Left lung (tissue), 10 donors: ENCODE data around the gene FGD3. TPM values are rescaled to one million over a fixed set of nuclear protein-coding genes. Genes with fewer than 3 reads are reported as not detected.
A peak's percentile ranks its signal among the peaks of the same experiment; 100 is the strongest.

Experiments
- ATAC-seq: fragments of 200-7000 bp; cut with Tn5 transposase; one replicate; pipeline ENCODE4 v1.9.1; 2020; ENCODE audit warnings: moderate library complexity
- DNase-seq, 4 donors: peaks; one replicate each; pipeline ENCODE4 v3.0.0-alpha.2; 2013 to 2020
- H3K27ac ChIP-seq, 2 donors: fragments of 200-600 bp; sonication (generic) in 1 of 2; one replicate each; pipeline versions ENCODE4 v1.5.0 to v1.8.0; 2020 to 2021
- H3K27me3 ChIP-seq, 2 donors: fragments of 200-600 bp; sonication (generic) in 1 of 2; one replicate each; pipeline versions ENCODE4 v1.5.0 to v1.8.0; 2020 to 2021
- H3K36me3 ChIP-seq, 2 donors: fragments of 200-600 bp; sonication (generic) in 1 of 2; one replicate each; pipeline versions ENCODE4 v1.5.0 to v1.8.0; 2020 to 2021
- H3K4me1 ChIP-seq, 2 donors: fragments of 200-600 bp; one replicate each; pipeline ENCODE4 v1.8.0; 2021
- H3K4me3 ChIP-seq, 2 donors: fragments of 200-600 bp; sonication (generic) in 1 of 2; one replicate each; pipeline versions ENCODE4 v1.5.0 to v1.8.0; 2020 to 2021; ENCODE audit warnings: mild to moderate bottlenecking in 1 of 2
- H3K9me3 ChIP-seq, 2 donors: fragments of 200-600 bp; sonication (generic) in 1 of 2; one replicate each; pipeline versions ENCODE4 v1.5.0 to v1.8.0; 2020 to 2021
- CTCF ChIP-seq, 2 donors: fragments of 200-600 bp; sonication (generic) in 1 of 2; IDR thresholded peaks; one replicate each; pipeline versions ENCODE4 v1.5.0 to v1.8.0; 2021; ENCODE audit warnings: antibody characterized with exemption in 2 of 2
- intact Hi-C, 2 donors: fragments of 100-400 bp; cut with DNase I; formaldehyde crosslinking; loops; one replicate each; pipeline versions ENCODE4 v1.11.2 to v1.14.2; 2022
- polyA plus RNA-seq, 6 donors: library from polyadenylated mRNA; unstranded; fragments of 120-200 nt; gene quantifications; one replicate each; pipeline ENCODE4 v1.2.1, GENCODE V29; 2013; ENCODE audit not compliant: insufficient read length in 6 of 6
- total RNA-seq, 2 donors: library from RNA; stranded (reverse); fragmentation: NEBNext Ultra II Directional; extraction: Animal tissue kit (Norgen Biotek cat#: 25700); gene quantifications; one replicate each; pipeline ENCODE4 v1.2.1, GENCODE V29; 2021
- donor health status: DM: no; HTN: yes; CAD: no.
- donor health status: DM: no; HTN: no; CAD: no.

The FGD3 gene
- total and polyA plus RNA-seq, 8 donors = 4.2 to 29.9 (median 7.8) TPM

GRCh38 chr9:93022066-93022465, 74.7 kb downstream of the FGD3 start:
- ATAC-seq = no peak
- H3K4me1 ChIP-seq = peaks cover 0 to 26% of the 10 kb centered on the region in 2 donors
- TF ChIP-seq CTCF (IDR thresholded peaks at IDR 0.05) = no peak
- no peak overlapping the region for H3K27ac ChIP-seq
- intact Hi-C loops = no loop called here
- DNase-seq = no peak
- no peak overlapping the region for H3K4me3 ChIP-seq
- no peaks in the 10 kb centered on the region for H3K9me3 ChIP-seq
- peaks cover 0 to 89% of the 10 kb centered on the region in 2 donors for H3K36me3 ChIP-seq
- no peaks in the 10 kb centered on the region for H3K27me3 ChIP-seq

GRCh38 chr9:93022721-93023520, 75.6 kb downstream of the FGD3 start:
- intact Hi-C loops = no loop called here
- peaks cover 0 to 33% of the 10 kb centered on the region in 2 donors for H3K4me1 ChIP-seq
- DNase-seq (no peak), ATAC-seq (no peak)
- no peak overlapping the region for H3K4me3 ChIP-seq
- TF ChIP-seq CTCF (IDR thresholded peaks at IDR 0.05) = no peak
- no peaks in the 10 kb centered on the region for H3K27me3 ChIP-seq
- H3K9me3 ChIP-seq = no peaks in the 10 kb centered on the region
- H3K36me3 ChIP-seq = peaks cover 0 to 80% of the 10 kb centered on the region in 2 donors
- no peak overlapping the region for H3K27ac ChIP-seq

- DNase-seq (no peak), ATAC-seq (no peak)
- H3K27me3 ChIP-seq = no peaks in the 10 kb centered on the region
- intact Hi-C loops = no loop called here
- no peak overlapping the region for H3K4me3 ChIP-seq
- peaks cover 0 to 75% of the 10 kb centered on the region in 2 donors for H3K36me3 ChIP-seq
- no peaks in the 10 kb centered on the region for H3K9me3 ChIP-seq
- no peak for TF ChIP-seq CTCF (IDR thresholded peaks at IDR 0.05)
- peaks cover 0 to 37% of the 10 kb centered on the region in 2 donors for H3K4me1 ChIP-seq
- no peak overlapping the region for H3K27ac ChIP-seq
These were observed 76.1 kb downstream of the FGD3 start for GRCh38 chr9:93023521-93023815.

GRCh38 chr9:93024646-93024910, 77.3 kb downstream of the FGD3 start:
- intact Hi-C loops = no loop called here
- Histone ChIP-seq H3K27me3 (no peaks in the 10 kb centered on the region), H3K4me3 (no peak overlapping the region), H3K36me3 (peaks cover 0 to 64% of the 10 kb centered on the region in 2 donors), H3K9me3 (no peaks in the 10 kb centered on the region), H3K4me1 (peaks cover 0 to 48% of the 10 kb centered on the region in 2 donors), H3K27ac (peak overlapping the region in 1 of 2 donors; percentile 75)
- ATAC-seq (no peak), DNase-seq (no peak)
- TF ChIP-seq CTCF (IDR thresholded peaks at IDR 0.05) = no peak

- Histone ChIP-seq H3K27ac (peak overlapping the region in 1 of 2 donors; percentile 75), H3K9me3 (no peaks in the 10 kb centered on the region), H3K4me3 (no peak overlapping the region), H3K4me1 (peaks cover 0 to 48% of the 10 kb centered on the region in 2 donors), H3K36me3 (peaks cover 0 to 64% of the 10 kb centered on the region in 2 donors), H3K27me3 (no peaks in the 10 kb centered on the region)
- TF ChIP-seq CTCF (IDR thresholded peaks at IDR 0.05) = no peak
- intact Hi-C loops = no loop called here
- DNase-seq = peak in 1 of 4 donors; percentile 67
- ATAC-seq = no peak
These were observed 77.8 kb downstream of the FGD3 start for GRCh38 chr9:93024986-93025630.
